ENCODE measurements around the gene CDH5.

The CDH5 gene

GRCh38 chr16:66419527-66419926, 53.0 kb downstream of the CDH5 start:
- peak; percentile 30 for DNase-seq

- no peak for DNase-seq
Measured at GRCh38 chr16:66420396-66420795, 53.9 kb downstream of the CDH5 start.

DNA sequence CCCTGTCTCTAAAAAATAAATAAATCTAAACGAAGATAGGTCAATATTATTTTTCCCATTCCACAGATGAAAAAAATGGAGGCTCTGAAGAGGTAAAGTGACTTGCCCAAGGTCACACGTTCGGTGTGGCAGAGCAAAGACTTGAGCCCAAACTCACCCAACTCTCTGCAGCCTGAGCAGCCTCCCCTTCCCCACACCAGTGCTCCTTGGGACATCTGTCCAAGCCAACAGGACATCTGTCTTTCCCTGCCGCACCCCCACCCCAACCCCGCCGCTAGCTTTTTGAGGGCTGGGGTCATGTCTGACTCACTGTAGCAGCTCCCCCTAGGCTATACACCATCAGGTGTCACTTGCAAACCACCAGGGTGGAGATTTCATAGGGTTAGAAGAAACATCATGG, 55.4 kb downstream of the CDH5 start:
- no peak for DNase-seq

- peak; percentile 10 for DNase-seq
Measured at GRCh38 chr16:66422366-66422765, 55.9 kb downstream of the CDH5 start.

GRCh38 chr16:66423177-66423576, 56.7 kb downstream of the CDH5 start:
- peak; percentile 26 for DNase-seq

- no peak for DNase-seq
Measured at GRCh38 chr16:66425651-66426050, 59.2 kb downstream of the CDH5 start.

- no peak for DNase-seq
Measured at GRCh38 chr16:66426112-66427035, 59.9 kb downstream of the CDH5 start.

- DNase-seq, result no peak
Measured at GRCh38 chr16:66427036-66427860, 60.8 kb downstream of the CDH5 start, which contains the start of gene BEAN1. BEAN1 (plus strand) TSS chr16:66427295; CDS start chr16:66437677, 10,382 bp downstream.

GRCh38 chr16:66427871-66428681, 61.6 kb downstream of the CDH5 start:
- DNase-seq, result no peak

GRCh38 chr16:66428682-66429251, 62.3 kb downstream of the CDH5 start:
- DNase-seq, result no peak

GRCh38 chr16:66429290-66429962, 62.9 kb downstream of the CDH5 start:
- DNase-seq, result no peak

GRCh38 chr16:66430214-66430613, 63.7 kb downstream of the CDH5 start:
- DNase-seq, result no peak

GRCh38 chr16:66431760-66432159, 65.3 kb downstream of the CDH5 start:
- DNase-seq, result no peak

DNA sequence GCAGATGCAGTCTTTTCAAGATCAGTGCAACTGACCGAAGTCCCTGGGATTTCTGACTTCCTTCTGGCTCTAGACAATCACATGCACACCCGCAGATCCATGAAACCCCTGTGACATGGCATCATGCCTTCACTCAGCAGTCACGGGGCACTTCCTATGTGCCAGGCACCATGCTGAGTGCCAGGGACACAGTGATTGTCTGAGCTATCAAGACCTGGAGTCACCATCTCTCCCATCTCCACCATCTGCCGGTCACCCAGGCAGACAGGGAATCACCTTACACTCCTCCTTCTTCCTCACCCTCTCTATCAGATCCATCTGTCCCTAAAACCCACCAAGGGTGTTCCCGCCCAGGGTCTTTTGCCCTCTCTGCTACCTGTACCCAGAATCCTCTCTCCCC, 65.9 kb downstream of the CDH5 start:
- DNase-seq, result no peak

DNA sequence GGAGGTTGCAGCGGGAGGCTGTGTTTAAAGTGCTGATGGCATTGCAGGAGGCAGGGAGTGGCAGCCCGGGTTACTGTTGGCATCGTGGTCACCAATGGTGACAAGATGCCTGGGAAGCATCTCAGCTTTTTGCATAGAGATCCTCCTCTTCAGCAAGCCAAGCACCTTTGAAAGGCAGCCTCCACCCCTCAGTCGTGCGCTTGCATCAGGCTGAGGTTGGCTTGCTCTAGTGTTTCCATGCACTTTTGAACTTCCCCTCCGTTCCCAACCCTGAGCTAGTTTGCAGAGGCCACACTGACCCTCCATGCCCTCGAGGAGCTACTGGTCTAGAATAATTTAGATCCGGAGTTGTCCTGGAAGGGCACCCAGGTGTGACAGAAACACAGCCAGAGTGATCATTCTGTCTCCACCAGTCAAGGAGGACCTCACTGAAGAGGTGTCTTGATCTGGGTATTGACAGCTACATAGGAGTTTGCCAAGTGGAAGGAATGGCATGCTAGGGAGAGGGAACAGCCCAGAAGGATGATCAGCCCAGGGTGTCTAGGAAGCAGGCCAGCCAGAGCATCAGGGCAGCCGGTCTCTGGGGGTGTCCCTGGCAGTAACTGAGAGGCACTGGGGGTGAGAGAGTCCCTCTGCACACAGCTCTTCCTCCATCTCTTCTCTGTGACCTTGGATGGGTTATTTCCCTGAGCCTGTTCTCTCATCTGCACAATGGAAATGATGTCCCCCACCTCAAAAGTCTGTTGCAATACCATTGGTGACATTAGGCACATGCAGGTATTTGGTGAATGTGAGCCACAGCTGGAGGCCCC, 68.3 kb downstream of the CDH5 start:
- no peak for DNase-seq

DNA sequence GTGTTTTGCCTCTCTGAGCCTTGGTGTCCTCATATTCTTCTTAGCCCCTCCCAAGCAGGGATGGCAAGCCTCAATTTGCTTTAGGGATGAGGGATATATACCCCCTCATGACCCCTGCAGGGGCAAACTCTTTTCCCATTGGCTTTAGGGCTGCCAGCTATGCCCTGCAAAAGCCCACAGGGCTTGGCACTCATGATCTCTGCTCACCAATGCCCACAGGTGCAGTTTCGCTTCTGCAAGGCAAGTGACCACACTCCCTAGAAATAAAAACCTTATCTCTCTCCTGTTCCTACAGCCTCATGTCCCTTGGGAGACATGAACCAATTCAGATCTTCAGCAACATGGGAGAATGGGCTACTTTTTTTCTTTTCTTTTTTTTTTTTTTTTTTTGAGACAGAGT, 69.4 kb downstream of the CDH5 start:
- no peak for DNase-seq

GRCh38 chr16:66437391-66437945, 71.0 kb downstream of the CDH5 start:
- no peak for DNase-seq

- DNase-seq, result no peak
Measured at GRCh38 chr16:66438536-66438935, 72.0 kb downstream of the CDH5 start.

- no peak for DNase-seq
Measured at GRCh38 chr16:66439051-66439730, 72.7 kb downstream of the CDH5 start.

DNA sequence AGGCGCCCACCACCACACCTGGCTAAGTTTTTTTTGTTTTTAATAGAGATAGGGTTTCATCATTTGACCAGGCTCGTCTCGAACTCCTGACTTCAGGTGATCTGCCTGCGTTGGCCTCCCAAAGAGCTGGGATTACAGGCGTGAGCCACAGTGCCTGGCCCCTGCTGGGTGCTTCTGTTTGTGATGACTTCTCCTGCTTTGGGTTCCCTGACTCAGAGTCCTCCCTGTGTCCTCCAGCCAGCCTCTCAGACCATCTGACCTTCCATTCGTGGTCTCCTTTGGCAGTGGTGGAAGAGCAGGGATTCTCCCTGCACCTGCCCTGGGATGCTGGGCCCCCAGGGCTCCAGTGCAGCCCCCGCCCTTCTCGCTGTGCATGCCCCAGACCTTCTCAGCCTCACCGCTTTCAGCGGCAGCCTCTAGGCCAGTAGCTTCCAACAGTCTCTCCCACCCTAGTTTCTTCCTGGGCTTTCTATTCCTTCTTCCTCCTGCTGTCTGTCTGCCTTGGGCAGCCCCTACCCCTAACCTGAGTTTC, 73.8 kb downstream of the CDH5 start:
- DNase-seq, result no peak
